ENCODE data around the gene FBXO41.

- no peak for TF ChIP-seq ARNTL (CRISPR knock-in tag; IDR thresholded peaks at IDR 0.05; ENCODE audit: borderline replicate concordance, low read depth)
- no peak for TF ChIP-seq RARB (CRISPR knock-in tag; IDR thresholded peaks at IDR 0.05)
- no peak for TF ChIP-seq ZNF8 (CRISPR knock-in tag; IDR thresholded peaks at IDR 0.05)
- no peak for TF ChIP-seq OSR1 (CRISPR knock-in tag; IDR thresholded peaks at IDR 0.05)
- no peak for TF ChIP-seq SNAI2 (CRISPR knock-in tag; IDR thresholded peaks at IDR 0.05)
These were observed 6.0 kb upstream of the FBXO41 start for GRCh38 chr2:73290049-73290839.
